H1 (cell line): Measurements from ENCODE around the gene WDR27. TPM values are rescaled to one million over a fixed set of nuclear protein-coding genes. Genes with fewer than 3 reads are reported as not detected.

Experiments
- CTCF ChIA-PET: fragments of 300-600 bp; sonication (Branson Sonifier 250); formaldehyde crosslinking; loops from one replicate; lab custom pipeline; 2021; ENCODE audit not compliant: partially characterized antibody; lab: Charles Lee
- POLR2A ChIA-PET: fragments of 300-600 bp; sonication (Branson Sonifier 250); formaldehyde crosslinking; loops from one replicate; lab custom pipeline; 2021; ENCODE audit warnings: inconsistent platforms; ENCODE audit not compliant: partially characterized antibody; lab: Charles Lee
- DNase-seq, 2 experiments: peaks; one replicate each; pipeline versions ENCODE4 v3.0.0 to v3.0.0-alpha.2; 2010 to 2022; ENCODE audit warnings: low spot score in 2 of 2, low read depth in 1 of 2, mixed read lengths in 1 of 2
- FAIRE-seq: peaks from 2 replicates; lab custom pipeline; 2011; peaks lifted over from hg19 to GRCh38; lab: Jason Lieb, UNC
- H2AFZ ChIP-seq: 2 replicates; pipeline ENCODE4 v1.8.1; 2012; ENCODE audit warnings: low read length, inconsistent platforms
- H2AK5ac ChIP-seq: 2 replicates; pipeline ENCODE4 v1.6.1; 2013; ENCODE audit warnings: low read depth, low read length
- H2BK120ac ChIP-seq: replicated peaks from 2 replicates; pipeline ENCODE3; 2013; ENCODE audit warnings: low read depth, low read length, inconsistent platforms
- H2BK12ac ChIP-seq: 2 replicates; pipeline ENCODE4 v1.6.1; 2013; ENCODE audit warnings: low read depth, low read length
- H2BK15ac ChIP-seq: 2 replicates; pipeline ENCODE4 v1.6.1; 2013; ENCODE audit warnings: low read length
- H2BK20ac ChIP-seq: 2 replicates; pipeline ENCODE4 v1.6.1; 2013; ENCODE audit warnings: low read length
- H2BK5ac ChIP-seq: 2 replicates; pipeline ENCODE4 v1.6.1; 2013; ENCODE audit warnings: low read depth, low read length
- H3K14ac ChIP-seq: 2 replicates; pipeline ENCODE4 v1.6.1; 2013; ENCODE audit warnings: inconsistent platforms; ENCODE audit not compliant: insufficient read length
- H3K18ac ChIP-seq: 2 replicates; pipeline ENCODE4 v1.6.1; 2013; ENCODE audit warnings: low read length; ENCODE audit errors: extremely low read depth
- H3K23ac ChIP-seq: 2 replicates; pipeline ENCODE4 v1.6.1; 2013; ENCODE audit warnings: inconsistent platforms; ENCODE audit not compliant: insufficient read length
- H3K23me2 ChIP-seq: 2 replicates; pipeline ENCODE4 v1.6.1; 2013; ENCODE audit warnings: low read depth, low read length
- H3K27ac ChIP-seq: 2 replicates; pipeline ENCODE4 v1.6.1; 2011; ENCODE audit warnings: low read depth, low read length, inconsistent platforms
- H3K27me3 ChIP-seq, 4 experiments: replicated peaks in 1 of 4; 1 replicate in 1 of 4; 2 replicates in 3 of 4; pipeline versions ENCODE4 v1.6.1 to v1.8.1; 2011 to 2013; ENCODE audit warnings: low read length in 3 of 4, mild to moderate bottlenecking in 3 of 4, inconsistent platforms in 2 of 4, mixed read lengths in 2 of 4, moderate library complexity in 1 of 4; ENCODE audit not compliant: control insufficient read depth in 3 of 4, insufficient read depth in 3 of 4; ENCODE audit errors: extremely low read depth in 1 of 4
- H3K36me3 ChIP-seq, 4 experiments: 2 replicates each; pipeline versions ENCODE4 v1.6.1 to v1.8.1; 2011 to 2013; ENCODE audit warnings: mild to moderate bottlenecking in 4 of 4, low read length in 3 of 4, moderate library complexity in 2 of 4, control low read depth in 1 of 4, inconsistent platforms in 1 of 4; ENCODE audit not compliant: insufficient read depth in 4 of 4, control insufficient read depth in 2 of 4
- H3K4ac ChIP-seq: replicated peaks from 2 replicates; pipeline ENCODE3; 2013; ENCODE audit warnings: low read length, low read depth, mixed read lengths, inconsistent platforms; ENCODE audit not compliant: insufficient read length
- H3K4me1 ChIP-seq, 4 experiments: replicated peaks in 1 of 4; 1 replicate in 1 of 4; 2 replicates in 3 of 4; pipeline versions ENCODE4 v1.6.1 to v1.8.1; 2011 to 2013; ENCODE audit warnings: low read length in 3 of 4, inconsistent platforms in 2 of 4, mixed read lengths in 1 of 4; ENCODE audit not compliant: insufficient read depth in 4 of 4, control insufficient read depth in 3 of 4
- H3K4me2 ChIP-seq, 2 experiments: 2 replicates each; pipeline versions ENCODE4 v1.6.1 to v1.8.1; 2011 to 2013; ENCODE audit warnings: low read depth in 2 of 2, low read length in 2 of 2, control low read depth in 1 of 2, inconsistent platforms in 1 of 2, mild to moderate bottlenecking in 1 of 2; ENCODE audit not compliant: insufficient read depth in 1 of 2
- H3K4me3 ChIP-seq, 4 experiments: fragments of 200-600, 300-600 bp in 1 of 4; sonication (generic), shearing (Covaris generic), sonication (Bioruptor Twin) in 1 of 4; 2 replicates each; pipeline versions ENCODE4 v1.5.1 to v1.8.1; 2011 to 2016; ENCODE audit warnings: low read length in 4 of 4, low read depth in 3 of 4, control low read depth in 2 of 4, inconsistent platforms in 2 of 4, mild to moderate bottlenecking in 2 of 4, mixed read lengths in 1 of 4, moderate library complexity in 1 of 4; ENCODE audit not compliant: insufficient read depth in 2 of 4; ENCODE audit errors: extremely low read depth in 1 of 4
- H3K56ac ChIP-seq: replicated peaks from 2 replicates; pipeline ENCODE3; 2013; ENCODE audit warnings: low read depth, mild to moderate bottlenecking, mixed read lengths, low read length, inconsistent platforms; ENCODE audit not compliant: insufficient read length
- H3K79me1 ChIP-seq: 2 replicates; pipeline ENCODE4 v1.6.1; 2013; ENCODE audit warnings: low read depth, low read length, control low read depth
- H3K79me2 ChIP-seq, 2 experiments: 2 replicates each; pipeline versions ENCODE4 v1.6.1 to v1.8.1; 2012 to 2013; ENCODE audit warnings: low read length in 2 of 2, mild to moderate bottlenecking in 2 of 2, inconsistent platforms in 1 of 2; ENCODE audit not compliant: insufficient read depth in 2 of 2, control insufficient read depth in 1 of 2
- H3K9ac ChIP-seq, 4 experiments: replicated peaks in 1 of 4; 1 replicate in 1 of 4; 2 replicates in 3 of 4; pipeline versions ENCODE4 v1.6.1 to v1.8.1; 2011 to 2013; ENCODE audit warnings: low read depth in 3 of 4, low read length in 3 of 4, control low read depth in 2 of 4, mild to moderate bottlenecking in 2 of 4, moderate library complexity in 2 of 4, inconsistent platforms in 1 of 4; ENCODE audit errors: extremely low read depth in 1 of 4
- H3K9me3 ChIP-seq, 2 experiments: 2 replicates each; pipeline versions ENCODE4 v1.6.1 to v1.8.1; 2012 to 2013; ENCODE audit warnings: mild to moderate bottlenecking in 2 of 2, moderate library complexity in 2 of 2, control low read depth in 1 of 2, inconsistent platforms in 1 of 2, low read depth in 1 of 2, low read length in 1 of 2, mixed read lengths in 1 of 2; ENCODE audit not compliant: insufficient read depth in 2 of 2
- H4K20me1 ChIP-seq, 2 experiments: replicated peaks in 1 of 2; 2 replicates each; pipeline versions ENCODE3 to v1.8.1; 2011 to 2013; ENCODE audit warnings: inconsistent platforms in 2 of 2, low read length in 2 of 2, mild to moderate bottlenecking in 1 of 2; ENCODE audit not compliant: insufficient read depth in 2 of 2, control insufficient read depth in 1 of 2
- H4K5ac ChIP-seq: 2 replicates; pipeline ENCODE4 v1.6.1; 2013; ENCODE audit warnings: low read length, low read depth, mixed read lengths, inconsistent platforms; ENCODE audit not compliant: insufficient read length
- H4K8ac ChIP-seq: 2 replicates; pipeline ENCODE4 v1.8.0; 2013; ENCODE audit warnings: mild to moderate bottlenecking, moderate library complexity, low read length, inconsistent platforms; ENCODE audit not compliant: insufficient read depth; ENCODE audit errors: extremely low read depth
- H4K91ac ChIP-seq: replicated peaks from 2 replicates; pipeline ENCODE3; 2013; ENCODE audit warnings: low read length, mixed read lengths, inconsistent platforms; ENCODE audit not compliant: insufficient read length
- BACH1 ChIP-seq: IDR thresholded peaks from 2 replicates; pipeline ENCODE4 v1.6.1; 2012; ENCODE audit warnings: low read length, improper control_type of control experiment
- CBX8 ChIP-seq: fragments of 300-800, 300-1000 bp; sonication (generic); IDR thresholded peaks from 2 replicates; pipeline ENCODE4 v1.7.1; 2016; ENCODE audit warnings: low read depth, low read length, borderline replicate concordance
- CREB1 ChIP-seq: IDR thresholded peaks from 2 replicates; pipeline ENCODE4 v1.6.1; 2012; ENCODE audit warnings: inconsistent platforms
- EZH2 ChIP-seq: fragments of 200-600 bp; sonication (generic); IDR thresholded peaks from 2 replicates; pipeline ENCODE4 v1.7.1; 2012; ENCODE audit warnings: low read depth, mild to moderate bottlenecking, moderate library complexity, low read length, inconsistent platforms; ENCODE audit not compliant: severe bottlenecking
- GTF2F1 ChIP-seq: IDR thresholded peaks from 2 replicates; pipeline ENCODE4 v1.6.1; 2012; ENCODE audit warnings: low read depth, low read length, improper control_type of control experiment, borderline replicate concordance
- MAFK ChIP-seq: IDR thresholded peaks from 2 replicates; pipeline ENCODE4 v1.6.1; 2012; ENCODE audit warnings: low read depth, mild to moderate bottlenecking, improper control_type of control experiment, low read length
- TCF12 ChIP-seq: IDR thresholded peaks from 2 replicates; pipeline ENCODE4 v1.6.1; 2011; ENCODE audit warnings: low read depth, mild to moderate bottlenecking, low read length
- WGBS, 2 experiments: shearing (Covaris generic) in 1 of 2; methylation state at CpG; one replicate each; pipeline versions ENCODE4 v1.1.6 to v1.1.7; 2013 to 2015; ENCODE audit warnings: low lambda C conversion rate in 2 of 2, mixed read lengths in 2 of 2, inconsistent platforms in 1 of 2, low coverage in 1 of 2, missing lambda C conversion rate in 1 of 2; ENCODE audit not compliant: insufficient replicate concordance in 2 of 2, insufficient coverage in 1 of 2, insufficient read length in 1 of 2; ENCODE audit errors: extremely low coverage in 1 of 2, missing lambda C conversion rate in 1 of 2; 5-methylcytosine and 5-hydroxymethylcytosine counted together
- polyA plus RNA-seq, 7 experiments: library from polyadenylated mRNA; depleted of rRNA in 3 of 7; stranded (reverse) in 5 of 7; unstranded in 2 of 7; fragments of >200 nt in 5 of 7; fragments of 200-250 nt in 2 of 7; gene quantifications; 1 replicate in 5 of 7; 2 replicates in 1 of 7; 4 replicates in 1 of 7; pipeline versions ENCODE4 v1.2.1 to v1.2.3, GENCODE V29; 2011 to 2013; ENCODE audit warnings: missing spikeins in 2 of 7, mixed read lengths in 2 of 7
- total RNA-seq: library from RNA; stranded (reverse); fragmentation: NEBNext Ultra II Directional; extraction: Animal tissue kit (Norgen Biotek cat#: 25700); gene quantifications from 2 replicates; pipeline ENCODE4 v1.2.1, GENCODE V29; 2021

The WDR27 gene
- total and polyA plus RNA-seq, 2 of the 8 experiments (the other 6 are each of a cell fraction or from before 2014, with no cell fraction given), result 53.6 to 68.6 TPM

DNA sequence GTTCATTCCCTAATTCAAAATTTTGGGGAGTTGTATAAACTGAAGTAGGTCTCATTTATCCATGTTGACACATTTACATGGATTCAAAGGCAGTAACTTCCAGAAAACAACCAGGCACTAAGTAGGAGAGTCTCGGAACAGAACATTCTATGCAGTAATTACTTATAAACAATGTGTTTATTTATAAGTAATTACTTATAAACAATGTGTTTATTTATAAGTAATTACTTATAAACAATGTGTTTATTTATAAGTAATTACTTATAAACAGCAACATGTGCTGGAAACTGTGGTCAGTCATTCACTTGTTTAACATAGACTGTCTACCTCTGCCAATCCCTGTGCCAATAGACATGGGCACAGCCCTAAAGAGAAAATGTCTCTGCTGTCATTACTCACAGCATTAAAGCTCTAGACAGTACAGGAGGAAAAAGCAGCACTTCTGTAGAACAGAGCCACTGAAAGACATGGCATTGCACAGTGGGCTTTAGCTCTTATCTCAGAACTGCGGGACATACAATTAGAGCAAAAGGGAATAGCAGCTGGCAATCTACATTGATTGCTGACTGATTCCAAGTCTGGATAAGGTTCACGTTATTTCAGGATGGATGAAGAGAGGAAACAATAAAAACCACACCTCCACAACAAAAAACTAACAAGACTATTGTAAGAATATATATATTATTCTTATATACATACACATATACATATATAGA lies 188.2 kb downstream of the WDR27 start:
- Histone ChIP-seq H3K56ac (no peak overlapping the region), H3K36me3 (peaks cover 0 to 2% (median 0%) of the 10 kb centered on the region in 4 experiments; a peak in 1 of 8 replicates), H4K20me1 (no peaks in the 10 kb centered on the region), H3K18ac (no peak overlapping the region), H3K14ac (no peak overlapping the region), H3K79me2 (no peaks in the 10 kb centered on the region), H2BK5ac (no peak overlapping the region), H4K91ac (no peak overlapping the region), H4K8ac (no peak overlapping the region), H3K4me3 (no peak overlapping the region), H3K23me2 (no peaks in the 10 kb centered on the region), H3K4ac (no peak overlapping the region), H3K79me1 (no peaks in the 10 kb centered on the region), H3K4me2 (no peak overlapping the region), H3K27ac (no peak overlapping the region), H2AK5ac (no peak overlapping the region), H3K9me3 (peaks cover 11% of the 10 kb centered on the region in 2 experiments), H2BK15ac (no peak overlapping the region), H3K4me1 (no peaks in the 10 kb centered on the region), H2AFZ (no peak overlapping the region), H3K23ac (no peak overlapping the region), H2BK120ac (no peak overlapping the region), H3K27me3 (no peaks in the 10 kb centered on the region), H4K5ac (no peak overlapping the region), H2BK12ac (no peak overlapping the region), H2BK20ac (no peak overlapping the region), H3K9ac (no peak overlapping the region)
- WGBS, 2 experiments, result 91% methylated on average over 3 of the region's 3 CpGs; no CpG with 5 or more reads in 1 of the 2 experiments
- CTCF ChIA-PET, result interaction anchor here (1.7 to 1.8 kb wide), 2 partner anchors 25 to 68 kb away, joined by 3 to 6 read pairs; no protein-coding TSS in a partner anchor
- POLR2A ChIA-PET, result no interaction called here
- TF ChIP-seq CREB1 (no peak), CBX8 (no peak), GTF2F1 (no peak), BACH1 (no peak), EZH2 (no peak), MAFK (no peak), TCF12 (no peak)
- DNase-seq, result no peak
- FAIRE-seq, result no peak
